HL-60 (cell line): ENCODE measurements around the gene DOK7.

Experiments
- CTCF ChIP-seq: IDR thresholded peaks from one replicate; pipeline ENCODE4 v1.5.1; 2011; ENCODE audit warnings: low read length, control low read depth, inconsistent platforms; ENCODE audit not compliant: insufficient read depth
- TF ChIP-seq, protein P1 (sequence below): IDR thresholded peaks from 2 replicates; pipeline ENCODE4 v1.6.1; 2012; ENCODE audit warnings: low read depth; ENCODE audit not compliant: insufficient replicate concordance

DNA sequence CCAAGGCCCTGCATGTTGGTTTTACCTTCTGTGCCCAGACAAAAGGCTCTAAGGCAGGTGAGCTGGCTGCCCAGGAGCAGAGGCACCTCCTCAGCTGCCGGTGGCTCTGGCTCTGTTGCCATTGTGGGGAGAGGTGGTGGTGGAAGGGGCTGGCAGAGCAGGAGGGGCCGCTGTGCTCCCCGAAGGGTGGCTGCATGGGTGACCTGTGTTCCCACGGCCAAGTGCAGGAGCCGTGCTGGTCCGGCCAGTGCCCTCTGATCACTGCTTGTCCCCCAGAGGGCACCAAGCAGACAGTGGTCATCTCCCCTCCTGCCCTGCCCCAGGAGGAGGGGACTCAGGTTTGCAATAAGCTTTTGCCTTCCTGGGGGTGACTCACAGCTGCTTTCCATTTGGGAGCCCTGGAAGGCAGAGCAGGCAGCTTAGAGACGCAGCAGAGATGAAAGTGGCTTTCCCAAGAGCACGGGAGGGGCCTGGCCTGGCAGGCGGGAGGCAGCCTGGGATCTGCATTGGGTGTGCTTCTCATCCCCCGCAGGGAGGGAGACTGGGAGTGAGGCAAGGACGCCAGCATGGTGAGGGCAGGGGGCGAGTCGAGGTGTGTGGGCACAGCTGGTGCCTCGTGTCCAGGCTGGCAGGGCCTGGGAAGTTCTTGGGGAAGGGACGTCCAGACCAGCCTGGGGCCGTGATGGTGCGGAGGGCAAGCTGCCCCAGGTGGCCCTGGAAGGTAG, 28.7 kb downstream of the DOK7 start:
- TF ChIP-seq CTCF, result no peak
- TF ChIP-seq, protein P1, sequence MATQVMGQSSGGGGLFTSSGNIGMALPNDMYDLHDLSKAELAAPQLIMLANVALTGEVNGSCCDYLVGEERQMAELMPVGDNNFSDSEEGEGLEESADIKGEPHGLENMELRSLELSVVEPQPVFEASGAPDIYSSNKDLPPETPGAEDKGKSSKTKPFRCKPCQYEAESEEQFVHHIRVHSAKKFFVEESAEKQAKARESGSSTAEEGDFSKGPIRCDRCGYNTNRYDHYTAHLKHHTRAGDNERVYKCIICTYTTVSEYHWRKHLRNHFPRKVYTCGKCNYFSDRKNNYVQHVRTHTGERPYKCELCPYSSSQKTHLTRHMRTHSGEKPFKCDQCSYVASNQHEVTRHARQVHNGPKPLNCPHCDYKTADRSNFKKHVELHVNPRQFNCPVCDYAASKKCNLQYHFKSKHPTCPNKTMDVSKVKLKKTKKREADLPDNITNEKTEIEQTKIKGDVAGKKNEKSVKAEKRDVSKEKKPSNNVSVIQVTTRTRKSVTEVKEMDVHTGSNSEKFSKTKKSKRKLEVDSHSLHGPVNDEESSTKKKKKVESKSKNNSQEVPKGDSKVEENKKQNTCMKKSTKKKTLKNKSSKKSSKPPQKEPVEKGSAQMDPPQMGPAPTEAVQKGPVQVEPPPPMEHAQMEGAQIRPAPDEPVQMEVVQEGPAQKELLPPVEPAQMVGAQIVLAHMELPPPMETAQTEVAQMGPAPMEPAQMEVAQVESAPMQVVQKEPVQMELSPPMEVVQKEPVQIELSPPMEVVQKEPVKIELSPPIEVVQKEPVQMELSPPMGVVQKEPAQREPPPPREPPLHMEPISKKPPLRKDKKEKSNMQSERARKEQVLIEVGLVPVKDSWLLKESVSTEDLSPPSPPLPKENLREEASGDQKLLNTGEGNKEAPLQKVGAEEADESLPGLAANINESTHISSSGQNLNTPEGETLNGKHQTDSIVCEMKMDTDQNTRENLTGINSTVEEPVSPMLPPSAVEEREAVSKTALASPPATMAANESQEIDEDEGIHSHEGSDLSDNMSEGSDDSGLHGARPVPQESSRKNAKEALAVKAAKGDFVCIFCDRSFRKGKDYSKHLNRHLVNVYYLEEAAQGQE, result no peak
